DOHH2 (cell line): Measurements from ENCODE around the gene TTLL9.

Experiments used
- EZH2phosphoT487 ChIP-seq: fragments of 200-600 bp; sonication (generic); IDR thresholded peaks from 2 replicates; pipeline ENCODE4 v1.6.1; 2017; ENCODE audit warnings: borderline replicate concordance, mild to moderate bottlenecking, antibody characterized with exemption, low read length, moderate library complexity, mixed read lengths
- TF ChIP-seq, protein P1 (sequence below): fragments of 200-600 bp; sonication (generic); IDR thresholded peaks from one replicate; pipeline ENCODE4 v1.5.1; 2014; ENCODE audit warnings: antibody characterized with exemption, mild to moderate bottlenecking, low read depth, low read length; ENCODE audit not compliant: poor library complexity, severe bottlenecking

DNA sequence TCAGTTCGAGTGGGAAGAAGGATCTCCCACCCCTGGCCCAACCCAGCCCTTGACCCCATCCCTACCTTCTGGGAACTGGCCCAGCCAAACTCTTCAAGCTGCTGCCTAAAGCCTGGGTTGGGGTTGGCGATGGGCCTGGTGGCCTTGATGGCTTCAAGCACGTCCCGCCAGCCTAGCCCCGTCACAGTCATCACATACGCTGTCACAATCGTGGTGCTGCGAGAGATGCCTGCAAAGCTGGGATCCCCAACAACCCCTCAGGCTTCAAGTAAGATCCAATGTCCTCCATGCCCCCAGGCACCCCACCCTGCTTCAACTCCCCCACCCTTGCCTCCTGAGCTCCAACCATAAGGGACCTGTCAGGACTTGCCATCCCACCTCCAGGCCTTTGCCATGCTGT is 7.9 kb upstream of the TTLL9 start:
- TF ChIP-seq, protein P1, sequence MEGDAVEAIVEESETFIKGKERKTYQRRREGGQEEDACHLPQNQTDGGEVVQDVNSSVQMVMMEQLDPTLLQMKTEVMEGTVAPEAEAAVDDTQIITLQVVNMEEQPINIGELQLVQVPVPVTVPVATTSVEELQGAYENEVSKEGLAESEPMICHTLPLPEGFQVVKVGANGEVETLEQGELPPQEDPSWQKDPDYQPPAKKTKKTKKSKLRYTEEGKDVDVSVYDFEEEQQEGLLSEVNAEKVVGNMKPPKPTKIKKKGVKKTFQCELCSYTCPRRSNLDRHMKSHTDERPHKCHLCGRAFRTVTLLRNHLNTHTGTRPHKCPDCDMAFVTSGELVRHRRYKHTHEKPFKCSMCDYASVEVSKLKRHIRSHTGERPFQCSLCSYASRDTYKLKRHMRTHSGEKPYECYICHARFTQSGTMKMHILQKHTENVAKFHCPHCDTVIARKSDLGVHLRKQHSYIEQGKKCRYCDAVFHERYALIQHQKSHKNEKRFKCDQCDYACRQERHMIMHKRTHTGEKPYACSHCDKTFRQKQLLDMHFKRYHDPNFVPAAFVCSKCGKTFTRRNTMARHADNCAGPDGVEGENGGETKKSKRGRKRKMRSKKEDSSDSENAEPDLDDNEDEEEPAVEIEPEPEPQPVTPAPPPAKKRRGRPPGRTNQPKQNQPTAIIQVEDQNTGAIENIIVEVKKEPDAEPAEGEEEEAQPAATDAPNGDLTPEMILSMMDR: no peak
- TF ChIP-seq EZH2phosphoT487: no peak
